LoVo (cell line): ENCODE data around the gene GLI1.
"Not testable (repeated sequence)": the region's sequence is repeated elsewhere in the genome, so short reads cannot be mapped to it uniquely, and the experiment has no call there.

Source experiments
- DNase-seq: peaks from one replicate; pipeline ENCODE4 v3.0.0-alpha.2; 2016; ENCODE audit warnings: low spot score

GLI1 gene

DNA sequence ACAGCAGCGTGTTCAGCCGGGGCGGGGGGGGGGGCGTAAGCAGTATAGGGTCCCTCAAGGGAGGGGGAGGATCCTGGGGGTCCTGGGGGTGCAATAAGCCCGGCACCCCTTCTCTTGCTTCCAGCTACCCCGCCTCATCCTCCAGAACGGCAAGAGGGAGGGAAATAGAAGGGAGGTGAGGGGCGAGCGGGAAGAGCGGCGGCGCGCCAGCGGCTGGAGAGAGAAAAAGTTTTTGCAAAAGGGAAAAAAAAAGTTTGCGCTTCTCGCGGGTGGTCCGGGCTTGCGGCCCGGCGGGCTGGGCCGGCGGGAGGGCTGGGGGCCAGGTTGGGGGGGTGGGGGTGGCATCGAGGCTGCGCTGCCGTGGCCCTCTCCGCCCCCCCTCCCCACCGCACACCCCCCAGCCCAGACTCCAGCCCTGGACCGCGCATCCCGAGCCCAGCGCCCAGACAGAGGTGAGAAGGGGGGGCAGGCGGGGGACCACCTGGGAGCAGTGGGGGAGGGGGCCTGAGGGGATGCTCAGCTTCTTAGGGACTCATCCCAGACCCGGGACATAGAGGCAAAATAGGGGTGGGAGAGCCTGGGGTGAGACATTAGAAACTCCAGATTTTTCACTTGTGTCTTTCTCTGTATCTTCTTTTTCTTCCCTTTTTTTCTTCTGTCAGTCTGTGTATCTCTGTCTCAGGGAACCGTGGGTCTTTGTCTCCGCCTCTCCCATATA, at the start of gene GLI1:
GLI1 (plus strand) TSS at position 36 of the 718 bp plus-strand sequence. CDS start 3,907 bp downstream, outside the sequence.
- DNase-seq, result no peak

GRCh38 chr12:57410534-57410933, 49.1 kb upstream of the GLI1 start:
- DNase-seq, result no peak

DNA sequence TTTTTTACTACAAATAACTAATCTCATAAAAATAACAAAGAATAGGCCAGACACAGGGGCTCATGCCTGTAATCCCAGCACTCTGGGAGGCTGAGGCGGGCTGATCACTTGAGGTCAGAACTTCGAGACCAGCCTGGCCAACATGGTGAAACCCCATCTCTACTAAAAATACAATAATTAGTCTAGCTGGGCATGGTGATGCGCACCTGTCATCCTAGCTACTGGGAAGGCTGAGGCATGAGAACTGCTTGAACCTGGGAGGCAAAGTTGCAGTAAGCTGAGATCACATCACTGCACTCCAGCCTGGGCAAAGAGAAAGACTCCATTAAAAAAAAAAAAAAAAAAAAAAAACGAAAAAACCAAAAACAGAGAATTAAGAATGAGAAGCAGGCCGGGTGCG, 45.4 kb upstream of the GLI1 start:
- DNase-seq, result not testable (repeated sequence)

GRCh38 chr12:57415088-57415487, 44.5 kb upstream of the GLI1 start:
- no peak for DNase-seq

DNA sequence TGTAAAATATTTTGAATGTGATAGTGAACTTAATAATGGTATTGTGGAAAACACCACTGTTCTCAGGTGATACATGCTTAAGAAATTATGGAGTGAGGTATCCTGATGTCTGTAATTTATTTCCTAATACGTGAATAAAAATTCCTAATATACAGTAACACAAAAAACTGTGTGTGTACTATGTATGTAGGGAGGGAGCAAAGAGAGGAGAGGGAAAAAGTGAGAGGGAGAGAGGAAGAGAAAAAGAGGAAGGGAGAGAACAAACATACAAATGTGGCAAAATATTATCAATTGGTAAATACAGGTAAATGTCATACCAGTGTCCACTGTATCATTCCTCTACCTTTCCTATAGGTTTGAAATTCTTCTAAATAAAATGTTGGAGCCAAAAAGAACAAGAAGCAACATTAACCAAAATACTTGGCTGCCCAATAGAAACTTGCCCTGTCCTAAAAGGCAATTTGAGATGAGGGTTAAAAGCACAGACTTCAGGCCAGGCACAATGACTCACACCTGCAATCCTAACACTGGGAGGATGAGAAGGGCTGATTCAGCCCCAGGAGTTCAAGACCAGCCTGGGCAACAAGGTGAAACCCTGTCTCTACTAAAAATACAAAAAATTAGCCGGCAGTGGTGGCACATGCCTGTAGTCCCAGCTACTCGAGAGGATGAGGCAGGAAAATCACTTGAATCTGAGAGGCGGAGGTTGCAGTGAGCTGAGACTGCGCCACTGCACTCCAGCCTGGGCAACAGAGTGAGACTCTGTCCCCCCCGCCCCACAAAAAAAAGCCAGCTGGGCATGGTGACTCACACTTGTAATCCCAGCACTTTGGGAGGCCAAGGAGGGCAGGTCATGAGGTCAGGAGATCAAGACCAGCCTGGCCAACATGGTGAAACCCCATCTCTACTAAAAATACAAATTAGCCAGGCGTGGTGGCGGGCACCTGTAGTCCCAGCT, 43.3 kb upstream of the GLI1 start:
- DNase-seq, result no peak

DNA sequence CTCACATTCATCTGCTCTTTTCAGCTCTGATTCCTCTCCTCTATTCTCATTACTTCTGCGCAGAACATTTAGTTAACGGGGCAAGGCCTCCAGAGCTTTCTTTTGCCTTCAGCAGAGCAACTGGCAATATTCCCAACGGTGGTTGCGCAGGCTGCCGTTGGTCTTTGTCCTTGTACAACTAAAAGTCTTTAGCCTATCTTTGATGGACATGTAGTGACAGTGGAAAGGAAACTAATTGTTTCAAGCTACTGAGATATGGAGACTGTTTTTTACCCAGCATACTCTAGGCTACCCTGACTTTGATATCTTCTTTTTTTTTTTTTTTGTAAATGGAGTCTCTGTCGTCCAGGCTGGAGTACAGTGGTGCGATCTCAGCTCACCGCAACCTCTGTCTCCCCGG, 41.3 kb upstream of the GLI1 start:
- DNase-seq, result no peak

- no peak for DNase-seq
Observed at GRCh38 chr12:57419495-57419894, 40.1 kb upstream of the GLI1 start.

GRCh38 chr12:57420482-57420881, 39.1 kb upstream of the GLI1 start:
- DNase-seq, result no peak

GRCh38 chr12:57426948-57427347, 32.6 kb upstream of the GLI1 start:
- DNase-seq, result not testable (repeated sequence)

DNA sequence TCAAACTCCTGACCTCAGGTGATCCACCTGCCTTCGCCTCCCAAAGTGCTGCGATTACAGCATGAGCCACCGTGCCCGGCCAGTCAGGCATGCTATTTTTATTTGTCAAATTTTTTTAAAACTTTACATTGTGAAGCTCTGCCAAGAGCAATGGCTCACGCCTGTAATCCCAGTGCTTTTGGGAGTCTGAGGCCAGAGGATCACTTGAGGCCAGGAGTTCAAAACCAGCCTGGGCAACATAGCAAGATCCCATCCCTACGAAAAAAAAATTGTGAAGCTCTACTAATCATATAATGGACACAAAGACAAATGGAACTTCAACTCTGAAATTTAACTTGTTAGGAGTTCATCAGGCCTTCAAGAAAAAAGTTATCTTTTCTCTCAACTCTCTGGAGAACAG, 30.6 kb upstream of the GLI1 start:
- no peak for DNase-seq

DNA sequence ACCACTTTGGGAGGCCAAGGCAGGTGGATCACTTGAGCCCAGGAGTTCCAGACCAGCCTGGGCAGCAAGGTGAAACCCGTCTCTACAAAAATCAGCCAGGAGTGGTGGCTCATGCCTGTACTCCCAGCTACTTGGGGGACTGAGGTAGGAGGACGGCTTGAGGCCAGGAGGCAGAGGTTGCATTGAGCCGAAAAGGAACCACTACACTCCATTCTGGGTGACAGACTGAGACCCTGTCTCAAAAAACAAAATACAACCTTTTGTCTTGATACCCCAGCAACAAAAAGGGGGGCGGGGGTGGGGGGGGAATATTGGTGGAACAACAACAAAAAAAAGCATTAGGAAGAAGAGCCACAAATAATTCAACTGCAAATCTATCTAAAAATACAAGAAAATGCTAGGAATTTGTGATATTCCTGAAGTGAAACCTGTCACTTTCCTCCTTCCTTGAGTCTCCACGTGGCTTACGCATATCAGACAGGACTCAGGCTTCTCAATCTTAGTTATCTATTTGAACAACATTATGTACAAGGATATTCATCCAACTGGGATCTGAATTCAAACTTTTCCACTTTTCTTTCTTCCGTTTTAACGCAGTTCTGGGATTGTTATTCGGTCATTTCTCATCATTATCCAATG, 30.0 kb upstream of the GLI1 start:
- peak; percentile 33 for DNase-seq

GRCh38 chr12:57430112-57430930, 29.3 kb upstream of the GLI1 start:
- peak; percentile 61 for DNase-seq

DNA sequence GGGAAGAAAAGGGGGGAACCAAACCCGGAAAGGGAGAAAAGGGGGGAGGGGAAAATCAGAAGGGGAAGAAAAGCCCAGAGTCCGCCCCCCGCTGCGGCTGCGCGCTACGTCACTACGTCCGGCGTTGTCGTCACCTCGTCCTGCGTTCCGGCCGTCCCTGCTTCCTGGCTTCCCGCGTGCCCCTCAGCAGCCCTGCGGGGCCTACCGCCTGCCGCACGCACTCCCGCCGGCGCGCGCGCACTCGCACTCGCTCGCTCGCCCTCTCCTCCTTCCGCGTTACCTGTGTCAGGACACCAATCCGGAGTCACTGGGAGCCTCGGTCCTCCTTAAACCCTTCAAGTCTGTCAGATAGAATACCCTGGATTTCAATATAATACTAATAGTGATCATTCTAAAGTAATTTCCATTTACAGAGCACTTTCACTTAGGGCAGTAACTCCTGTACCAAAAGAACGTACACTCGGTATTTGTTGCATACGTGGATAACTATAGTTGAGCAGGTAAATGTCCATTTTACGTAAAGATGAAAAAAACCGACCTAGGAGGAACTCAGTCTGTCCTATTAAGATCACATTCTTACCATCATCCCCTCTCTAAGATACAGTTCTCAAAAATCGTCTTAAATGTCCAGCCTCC, 28.5 kb upstream of the GLI1 start, which contains the start of gene R3HDM2:
R3HDM2 (minus strand) TSS at position 113 of the 636 bp plus-strand sequence. CDS start 120,615 bp downstream, outside the sequence.
- peak; percentile 100 for DNase-seq

- DNase-seq, result no peak
Observed at GRCh38 chr12:57431654-57432188, 27.9 kb upstream of the GLI1 start.

DNA sequence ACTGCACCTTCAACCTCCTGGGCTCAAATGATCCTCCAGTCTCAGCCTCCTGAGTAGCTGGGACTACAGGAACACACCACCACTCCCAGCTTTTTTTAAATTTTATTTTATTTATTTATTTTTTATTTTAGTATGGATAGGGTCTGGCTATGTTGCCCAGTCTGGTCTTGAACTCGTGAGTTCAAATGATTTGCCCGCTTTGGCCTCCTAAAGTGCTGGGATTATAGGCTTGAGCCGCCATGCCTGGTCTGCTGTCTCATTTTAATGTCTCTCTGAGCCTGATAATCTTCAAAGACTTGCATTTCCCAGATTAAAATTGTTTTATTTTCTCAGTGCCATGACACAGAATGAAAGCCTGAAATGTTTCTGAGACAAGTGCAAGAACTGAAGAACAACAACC, 26.2 kb upstream of the GLI1 start:
- no peak for DNase-seq

DNA sequence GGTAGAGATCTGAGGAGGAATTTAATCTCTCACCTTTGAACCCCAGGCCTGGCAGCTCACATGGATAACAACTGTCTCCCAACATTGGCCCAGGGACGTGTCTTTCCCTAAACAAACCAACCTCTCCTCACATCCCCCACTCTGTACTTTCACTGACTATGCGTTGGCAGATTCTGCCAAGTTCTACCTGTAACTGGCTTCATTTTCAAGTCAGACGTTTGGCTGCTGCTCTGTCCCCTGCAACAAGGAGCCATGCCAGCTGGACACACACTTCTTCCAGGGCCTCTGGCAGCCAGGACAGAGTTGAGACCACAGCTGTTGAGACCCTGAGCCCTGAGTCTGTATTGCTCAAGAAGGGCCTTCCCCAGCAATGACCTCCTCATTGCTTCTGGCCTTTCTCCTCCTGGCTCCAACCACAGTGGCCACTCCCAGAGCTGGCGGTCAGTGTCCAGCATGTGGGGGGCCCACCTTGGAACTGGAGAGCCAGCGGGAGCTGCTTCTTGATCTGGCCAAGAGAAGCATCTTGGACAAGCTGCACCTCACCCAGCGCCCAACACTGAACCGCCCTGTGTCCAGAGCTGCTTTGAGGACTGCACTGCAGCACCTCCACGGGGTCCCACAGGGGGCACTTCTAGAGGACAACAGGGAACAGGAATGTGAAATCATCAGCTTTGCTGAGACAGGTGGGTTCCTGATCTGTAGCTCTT, 24.9 kb upstream of the GLI1 start, which contains the start of gene INHBC:
INHBC (plus strand) TSS at position 268 of the 707 bp plus-strand sequence; CDS start at position 371, 103 bp downstream.
- DNase-seq, result no peak

DNA sequence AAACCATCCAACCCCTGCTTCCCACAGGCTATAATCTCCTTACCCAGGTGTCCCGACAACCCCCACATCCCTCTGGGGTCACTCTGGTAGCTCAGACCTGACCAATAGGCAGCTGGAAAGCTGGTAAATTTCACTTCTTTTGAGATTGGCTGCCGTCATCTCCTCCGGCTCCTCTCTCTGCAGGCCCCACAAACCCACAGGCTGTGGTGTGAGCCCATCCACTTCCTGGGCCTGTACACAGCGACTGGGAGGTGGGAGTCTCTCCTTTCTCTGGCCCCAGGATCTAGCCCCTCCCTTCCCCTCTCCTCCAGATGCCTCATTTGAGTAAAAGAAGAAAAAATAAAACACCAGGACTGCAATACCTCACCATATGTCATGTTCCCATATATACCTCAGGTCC, 24.3 kb upstream of the GLI1 start:
- no peak for DNase-seq

- DNase-seq, result no peak
Observed at GRCh38 chr12:57438400-57438799, 21.2 kb upstream of the GLI1 start.

GRCh38 chr12:57439762-57440266, 19.8 kb upstream of the GLI1 start:
- no peak for DNase-seq

DNA sequence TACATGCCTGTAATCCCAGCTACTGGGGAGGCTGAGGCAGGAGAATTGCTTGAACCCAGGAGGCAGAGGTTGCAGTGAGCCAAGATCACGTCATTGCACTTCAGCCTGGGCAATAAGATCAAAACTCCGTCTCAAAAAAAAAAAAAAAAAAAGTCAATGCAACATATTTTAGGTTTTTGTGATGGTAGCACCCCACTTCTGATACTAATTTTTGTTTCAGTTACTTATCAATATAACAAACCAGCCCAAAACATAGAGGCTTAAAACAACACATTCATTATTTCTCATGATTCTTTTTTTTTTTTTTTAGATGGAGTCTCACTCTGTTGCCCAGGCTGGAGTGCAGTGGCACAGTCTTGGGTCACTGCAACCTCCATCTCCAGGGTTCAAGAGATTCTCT, 18.2 kb upstream of the GLI1 start:
- DNase-seq, result not testable (repeated sequence)
